SK-N-SH treated with all-trans-retinoic acid at 6 μM for 48 hours (cell line): ENCODE results near the gene LRRC51.

Experiments used
- ATAC-seq: fragments of 200-7000 bp; cut with Tn5 transposase; 3 replicates; pipeline ENCODE4 v1.9.1; 2020; ENCODE audit warnings: mild to moderate bottlenecking, moderate library complexity
- BACH2 ChIP-seq: fragments of 250-450 bp; sonication (Bioruptor Pico); IDR thresholded peaks from 2 replicates; pipeline ENCODE4 v1.9.0; 2021; ENCODE audit warnings: mild to moderate bottlenecking, borderline replicate concordance
- CREB5 ChIP-seq: fragments of 250-450 bp; sonication (Bioruptor Pico); IDR thresholded peaks from 2 replicates; pipeline ENCODE4 v1.5.1; 2020; ENCODE audit warnings: low read depth, mild to moderate bottlenecking, moderate library complexity
- CSDC2 ChIP-seq: fragments of 250-450 bp; sonication (Bioruptor Pico); IDR thresholded peaks from 2 replicates; pipeline ENCODE4 v1.5.0; 2020; ENCODE audit warnings: mild to moderate bottlenecking, moderate library complexity
- ESRRG ChIP-seq: fragments of 250-450 bp; sonication (Bioruptor Pico); IDR thresholded peaks from 2 replicates; pipeline ENCODE4 v1.6.1; 2021; ENCODE audit warnings: mild to moderate bottlenecking
- GLIS3 ChIP-seq: fragments of 250-450 bp; sonication (Bioruptor Pico); IDR thresholded peaks from 2 replicates; pipeline ENCODE4 v1.5.0; 2020; ENCODE audit warnings: mild to moderate bottlenecking, moderate library complexity
- ISL1 ChIP-seq: fragments of 250-450 bp; sonication (Bioruptor Pico); IDR thresholded peaks from 2 replicates; pipeline ENCODE4 v2.1.2; 2022; ENCODE audit warnings: mild to moderate bottlenecking, moderate library complexity
- OSR1 ChIP-seq: fragments of 250-450 bp; sonication (Bioruptor Pico); IDR thresholded peaks from 2 replicates; pipeline ENCODE4 v1.8.0; 2022; ENCODE audit warnings: moderate library complexity, mild to moderate bottlenecking, inconsistent platforms
- PATZ1 ChIP-seq: fragments of 250-450 bp; sonication (Bioruptor Pico); IDR thresholded peaks from 2 replicates; pipeline ENCODE4 v1.8.0; 2020; ENCODE audit warnings: mild to moderate bottlenecking, moderate library complexity, borderline replicate concordance
- POU6F1 ChIP-seq: fragments of 250-450 bp; sonication (Bioruptor Pico); IDR thresholded peaks from 2 replicates; pipeline ENCODE4 v1.8.0; 2021; ENCODE audit warnings: low read depth, mild to moderate bottlenecking, moderate library complexity, borderline replicate concordance
- PPARA ChIP-seq: fragments of 250-450 bp; sonication (Bioruptor Pico); IDR thresholded peaks from 2 replicates; pipeline ENCODE4 v1.5.0; 2020; ENCODE audit warnings: mild to moderate bottlenecking, borderline replicate concordance
- RARB ChIP-seq: fragments of 250-450 bp; sonication (Bioruptor Pico); IDR thresholded peaks from 2 replicates; pipeline ENCODE4 v1.8.0; 2021; ENCODE audit warnings: mild to moderate bottlenecking, moderate library complexity
- SNAI2 ChIP-seq: fragments of 250-450 bp; sonication (Bioruptor Pico); IDR thresholded peaks from 2 replicates; pipeline ENCODE4 v1.5.0; 2020; ENCODE audit warnings: mild to moderate bottlenecking, moderate library complexity
- TCF4 ChIP-seq: fragments of 250-450 bp; sonication (Bioruptor Pico); IDR thresholded peaks from 2 replicates; pipeline ENCODE4 v1.8.0; 2021; ENCODE audit warnings: mild to moderate bottlenecking, moderate library complexity, borderline replicate concordance
- TOX ChIP-seq: fragments of 250-450 bp; sonication (Bioruptor Pico); IDR thresholded peaks from 2 replicates; pipeline ENCODE4 v1.8.0; 2021; ENCODE audit warnings: mild to moderate bottlenecking, moderate library complexity, borderline replicate concordance
- TSHZ2 ChIP-seq: fragments of 250-450 bp; sonication (Bioruptor Pico); IDR thresholded peaks from 2 replicates; pipeline ENCODE4 v1.5.0; 2020; ENCODE audit warnings: mild to moderate bottlenecking, moderate library complexity
- ZC3H10 ChIP-seq: fragments of 250-450 bp; sonication (Bioruptor Pico); IDR thresholded peaks from 2 replicates; pipeline ENCODE4 v1.5.1; 2021; ENCODE audit warnings: mild to moderate bottlenecking, moderate library complexity
- ZFP3 ChIP-seq: fragments of 250-450 bp; sonication (Bioruptor Pico); IDR thresholded peaks from 2 replicates; pipeline ENCODE4 v1.5.0; 2020; ENCODE audit warnings: mild to moderate bottlenecking, moderate library complexity
- ZNF565 ChIP-seq: fragments of 450-650 bp; formaldehyde crosslinking; conservative IDR thresholded peaks from 2 replicates; pipeline ENCODE4 v1.5.0; 2020; ENCODE audit warnings: low read depth, mild to moderate bottlenecking, moderate library complexity
- ZNF70 ChIP-seq: fragments of 450-650 bp; formaldehyde crosslinking; IDR thresholded peaks from 2 replicates; pipeline ENCODE4 v1.5.0; 2020; ENCODE audit warnings: mild to moderate bottlenecking, moderate library complexity
- ZNF8 ChIP-seq: fragments of 450-650 bp; formaldehyde crosslinking; IDR thresholded peaks from 2 replicates; pipeline ENCODE4 v1.5.0; 2020; ENCODE audit warnings: mild to moderate bottlenecking, moderate library complexity

LRRC51 gene

GRCh38 chr11:72111300-72112142, 30.9 kb downstream of the LRRC51 start:
- peak; percentile 37 for ATAC-seq
- no peak for TF ChIP-seq ZFP3 (CRISPR knock-in tag)
- no peak for TF ChIP-seq BACH2 (CRISPR knock-in tag)
- TF ChIP-seq ZC3H10: no peak
- no peak for TF ChIP-seq TSHZ2 (CRISPR knock-in tag)
- no peak for TF ChIP-seq SNAI2 (CRISPR knock-in tag)
- no peak for TF ChIP-seq OSR1 (CRISPR knock-in tag)
- TF ChIP-seq CREB5 (CRISPR knock-in tag): no peak
- TF ChIP-seq ZNF70 (CRISPR knock-in tag): no peak
- no peak for TF ChIP-seq ZNF8 (CRISPR knock-in tag)
- no peak for TF ChIP-seq ISL1 (CRISPR knock-in tag)
- TF ChIP-seq PATZ1 (CRISPR knock-in tag): no peak
- TF ChIP-seq POU6F1: no peak
- TF ChIP-seq TCF4 (CRISPR knock-in tag): no peak
- no peak for TF ChIP-seq RARB (CRISPR knock-in tag)
- no peak for TF ChIP-seq PPARA (CRISPR knock-in tag)
- no peak for TF ChIP-seq GLIS3 (CRISPR knock-in tag)
- TF ChIP-seq ESRRG (CRISPR knock-in tag): no peak

- no peak for TF ChIP-seq CREB5 (CRISPR knock-in tag)
- TF ChIP-seq POU6F1: no peak
- TF ChIP-seq ZNF565 (CRISPR knock-in tag): no peak
- TF ChIP-seq OSR1 (CRISPR knock-in tag): no peak
- no peak for TF ChIP-seq ZC3H10
- no peak for TF ChIP-seq SNAI2 (CRISPR knock-in tag)
- no peak for TF ChIP-seq ISL1 (CRISPR knock-in tag)
- no peak for TF ChIP-seq ZNF8 (CRISPR knock-in tag)
- TF ChIP-seq TCF4 (CRISPR knock-in tag): no peak
- no peak for TF ChIP-seq BACH2 (CRISPR knock-in tag)
- no peak for TF ChIP-seq RARB (CRISPR knock-in tag)
- TF ChIP-seq PATZ1 (CRISPR knock-in tag): no peak
- no peak for TF ChIP-seq GLIS3 (CRISPR knock-in tag)
- TF ChIP-seq TOX (CRISPR knock-in tag): no peak
- TF ChIP-seq CSDC2 (CRISPR knock-in tag): no peak
- peak; percentile 93 for ATAC-seq
Observed at GRCh38 chr11:72112143-72112977, 31.7 kb downstream of the LRRC51 start, which contains the start of gene ANAPC15. Gene ANAPC15, minus strand, starts transcription at chr11:72112695. Its CDS starts 1,419 bp downstream, at chr11:72111276.
